ENCODE results near the gene BRAT1. TPM values are rescaled to one million over a fixed set of nuclear protein-coding genes. Genes with fewer than 3 reads are reported as not detected.

The BRAT1 gene
- total and polyA plus RNA-seq, 11 donors, result 10.9 to 27.8 (median 14.9) TPM

DNA sequence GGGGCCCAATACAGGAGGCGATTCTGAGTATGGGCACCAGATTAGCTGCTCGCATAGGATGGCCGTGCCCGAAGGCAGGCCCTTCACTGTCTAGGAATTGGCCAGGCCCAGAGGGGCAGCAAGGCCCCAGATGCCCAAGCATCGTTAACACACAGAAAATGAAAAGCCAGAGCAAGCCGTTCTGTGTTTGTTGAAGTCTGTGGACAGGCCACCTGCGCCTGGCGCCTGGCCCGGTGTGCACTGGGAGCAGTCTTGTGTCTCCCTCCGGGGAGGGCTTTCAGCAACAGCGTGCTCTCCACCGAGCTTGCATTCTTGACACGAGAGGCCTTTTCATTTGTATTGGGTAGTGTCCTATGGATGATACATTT, 41.9 kb upstream of the BRAT1 start:
- intact Hi-C loops (cut with DNase I), result no loop called here
- DNase-seq, result no peak
- 77 to 93% (median 90%) methylated on average over 13 of the region's 13 CpGs for WGBS, 4 donors
- Histone ChIP-seq H3K4me1 (peaks cover 0 to 8% (median 0%) of the 10 kb centered on the region in 12 donors), H3K9me3 (no peaks in the 10 kb centered on the region), H3K27me3 (no peaks in the 10 kb centered on the region), H3K4me3 (no peak overlapping the region), H3K27ac (no peak overlapping the region), H3K36me3 (peaks cover 0 to 82% (median 64%) of the 10 kb centered on the region in 9 donors)
- ATAC-seq, result no peak
- TF ChIP-seq POLR2A (IDR thresholded peaks at IDR 0.05), result no peak
- TF ChIP-seq, protein P1, sequence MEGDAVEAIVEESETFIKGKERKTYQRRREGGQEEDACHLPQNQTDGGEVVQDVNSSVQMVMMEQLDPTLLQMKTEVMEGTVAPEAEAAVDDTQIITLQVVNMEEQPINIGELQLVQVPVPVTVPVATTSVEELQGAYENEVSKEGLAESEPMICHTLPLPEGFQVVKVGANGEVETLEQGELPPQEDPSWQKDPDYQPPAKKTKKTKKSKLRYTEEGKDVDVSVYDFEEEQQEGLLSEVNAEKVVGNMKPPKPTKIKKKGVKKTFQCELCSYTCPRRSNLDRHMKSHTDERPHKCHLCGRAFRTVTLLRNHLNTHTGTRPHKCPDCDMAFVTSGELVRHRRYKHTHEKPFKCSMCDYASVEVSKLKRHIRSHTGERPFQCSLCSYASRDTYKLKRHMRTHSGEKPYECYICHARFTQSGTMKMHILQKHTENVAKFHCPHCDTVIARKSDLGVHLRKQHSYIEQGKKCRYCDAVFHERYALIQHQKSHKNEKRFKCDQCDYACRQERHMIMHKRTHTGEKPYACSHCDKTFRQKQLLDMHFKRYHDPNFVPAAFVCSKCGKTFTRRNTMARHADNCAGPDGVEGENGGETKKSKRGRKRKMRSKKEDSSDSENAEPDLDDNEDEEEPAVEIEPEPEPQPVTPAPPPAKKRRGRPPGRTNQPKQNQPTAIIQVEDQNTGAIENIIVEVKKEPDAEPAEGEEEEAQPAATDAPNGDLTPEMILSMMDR (IDR thresholded peaks at IDR 0.05), result no peak

DNA sequence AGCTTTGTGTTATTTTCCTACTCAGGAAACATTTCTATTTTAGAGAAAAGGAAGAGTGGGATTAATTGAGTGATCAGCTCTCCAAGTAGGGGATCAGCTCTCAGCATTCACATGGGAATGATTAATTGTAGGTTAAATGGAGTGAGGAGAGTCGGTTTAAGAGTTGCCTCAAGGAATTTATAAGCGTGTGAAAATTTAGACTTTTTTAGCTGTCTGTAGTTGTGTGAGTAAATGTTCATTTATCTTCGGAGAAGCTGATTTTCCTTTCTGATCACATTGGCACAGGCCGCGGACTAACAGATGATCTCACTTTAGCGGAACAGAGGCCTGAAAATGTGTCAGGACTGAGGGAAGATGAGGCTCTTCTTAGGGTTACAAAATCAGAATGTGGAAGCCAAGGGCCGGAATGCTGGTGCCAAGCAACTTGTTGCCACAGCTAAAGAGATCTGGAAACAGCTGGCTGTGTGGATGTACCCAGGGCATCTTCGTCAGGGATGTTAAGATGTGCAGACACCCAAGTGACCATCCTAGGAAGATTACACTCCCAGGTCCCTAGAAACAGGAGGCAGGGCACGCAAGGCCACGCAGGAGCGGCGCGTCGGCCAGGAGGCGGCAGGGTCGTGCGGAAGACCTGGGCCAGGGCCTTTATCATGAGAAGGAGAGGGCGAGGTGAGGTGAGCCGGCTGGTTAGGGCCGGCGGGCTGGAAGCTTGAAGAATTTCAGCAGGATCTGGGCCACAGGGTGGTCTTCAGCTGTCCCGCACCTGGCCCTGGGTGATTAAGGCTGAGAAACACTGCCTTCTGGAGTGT, 41.3 kb upstream of the BRAT1 start:
- Histone ChIP-seq H3K9me3 (no peaks in the 10 kb centered on the region), H3K4me3 (no peak overlapping the region), H3K27ac (no peak overlapping the region), H3K4me1 (peaks cover 0 to 8% (median 0%) of the 10 kb centered on the region in 12 donors), H3K27me3 (no peaks in the 10 kb centered on the region), H3K36me3 (peaks cover 0 to 83% (median 69%) of the 10 kb centered on the region in 9 donors)
- no peak for ATAC-seq
- intact Hi-C loops (cut with DNase I), result no loop called here
- TF ChIP-seq POLR2A (IDR thresholded peaks at IDR 0.05), result no peak
- TF ChIP-seq, protein P1 (IDR thresholded peaks at IDR 0.05), result no peak
- no peak for DNase-seq
- WGBS, 4 donors, result 89 to 96% (median 93%) methylated on average over 22 of the region's 22 CpGs

DNA sequence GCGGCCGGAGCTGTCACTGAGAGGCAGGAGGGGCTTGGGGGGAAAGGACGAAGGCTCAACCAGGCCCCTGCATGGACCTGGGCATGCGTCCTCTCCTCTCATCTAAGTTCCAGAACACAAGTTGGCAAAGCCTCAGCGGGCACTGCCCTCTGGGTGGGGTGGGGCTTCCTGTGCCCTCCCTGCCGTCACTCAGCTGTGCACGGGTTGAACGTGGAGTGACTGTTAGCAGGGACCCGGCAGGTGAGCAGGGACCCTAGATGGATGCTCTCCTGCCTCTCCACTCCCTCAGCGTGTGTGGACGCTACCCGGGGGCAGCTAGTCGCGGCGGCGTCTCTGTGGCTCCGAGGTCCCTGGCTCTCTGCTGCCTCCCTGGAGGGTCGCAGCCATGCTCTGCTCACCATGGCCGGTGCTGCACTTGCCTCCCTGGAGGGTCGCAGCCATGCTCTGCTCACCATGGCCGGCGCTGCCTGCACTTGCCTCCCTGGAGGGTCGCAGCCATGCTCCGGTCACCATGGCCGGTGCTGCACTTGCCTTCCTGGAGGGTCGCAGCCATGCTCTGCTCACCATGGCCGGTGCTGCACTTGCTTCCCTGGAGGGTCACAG, 40.0 kb upstream of the BRAT1 start:
- Histone ChIP-seq H3K27me3 (no peaks in the 10 kb centered on the region), H3K36me3 (peaks cover 0 to 85% (median 67%) of the 10 kb centered on the region in 9 donors), H3K27ac (no peak overlapping the region), H3K4me1 (peaks cover 0 to 8% (median 0%) of the 10 kb centered on the region in 12 donors), H3K4me3 (no peak overlapping the region), H3K9me3 (no peaks in the 10 kb centered on the region)
- no peak for DNase-seq
- intact Hi-C loops (cut with DNase I), result no loop called here
- no peak for TF ChIP-seq POLR2A (IDR thresholded peaks at IDR 0.05)
- TF ChIP-seq, protein P1 (IDR thresholded peaks at IDR 0.05), result no peak
- 91 to 95% (median 91%) methylated on average over 17 to 27 of the region's 27 CpGs for WGBS, 4 donors
- ATAC-seq, result no peak

DNA sequence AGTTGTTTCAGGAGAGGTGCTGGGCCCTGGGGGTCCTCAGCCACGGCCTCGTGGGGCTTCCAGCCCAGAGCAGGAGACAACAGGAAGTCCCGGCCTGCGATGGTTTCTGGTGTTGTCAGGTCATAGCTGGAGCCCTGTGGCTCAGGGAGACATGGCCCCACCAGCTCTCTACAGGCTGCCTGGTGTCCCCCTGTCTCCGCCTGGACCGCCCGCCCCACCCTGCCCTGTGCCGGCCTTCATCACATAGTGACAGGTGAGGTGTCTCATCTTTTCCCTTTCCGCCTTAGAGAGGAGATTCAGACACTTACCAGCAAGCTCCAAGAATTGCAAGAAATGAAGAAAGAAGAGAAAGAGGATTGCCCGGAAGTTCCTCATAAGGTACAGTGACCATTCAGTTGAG, 39.3 kb upstream of the BRAT1 start:
- intact Hi-C loops (cut with DNase I), result no loop called here
- no peak overlapping the region for H3K27ac ChIP-seq
- no peaks in the 10 kb centered on the region for H3K9me3 ChIP-seq
- peaks cover 0 to 87% (median 62%) of the 10 kb centered on the region in 9 donors for H3K36me3 ChIP-seq
- DNase-seq, result no peak
- TF ChIP-seq POLR2A (IDR thresholded peaks at IDR 0.05), result no peak
- TF ChIP-seq, protein P1 (IDR thresholded peaks at IDR 0.05), result no peak
- no peak overlapping the region for H3K4me3 ChIP-seq
- no peak for ATAC-seq
- 86 to 93% (median 88%) methylated on average over 10 of the region's 10 CpGs for WGBS, 4 donors
- peaks cover 0 to 8% (median 0%) of the 10 kb centered on the region in 12 donors for H3K4me1 ChIP-seq
- no peaks in the 10 kb centered on the region for H3K27me3 ChIP-seq
